NCI-H2171 (cell line): ENCODE results near the gene MACROD2.

ENCODE experiments used
- DNase-seq: peaks from one replicate; lab custom pipeline; 2025; lab: John Stamatoyannopoulos, UW

MACROD2 gene

DNA sequence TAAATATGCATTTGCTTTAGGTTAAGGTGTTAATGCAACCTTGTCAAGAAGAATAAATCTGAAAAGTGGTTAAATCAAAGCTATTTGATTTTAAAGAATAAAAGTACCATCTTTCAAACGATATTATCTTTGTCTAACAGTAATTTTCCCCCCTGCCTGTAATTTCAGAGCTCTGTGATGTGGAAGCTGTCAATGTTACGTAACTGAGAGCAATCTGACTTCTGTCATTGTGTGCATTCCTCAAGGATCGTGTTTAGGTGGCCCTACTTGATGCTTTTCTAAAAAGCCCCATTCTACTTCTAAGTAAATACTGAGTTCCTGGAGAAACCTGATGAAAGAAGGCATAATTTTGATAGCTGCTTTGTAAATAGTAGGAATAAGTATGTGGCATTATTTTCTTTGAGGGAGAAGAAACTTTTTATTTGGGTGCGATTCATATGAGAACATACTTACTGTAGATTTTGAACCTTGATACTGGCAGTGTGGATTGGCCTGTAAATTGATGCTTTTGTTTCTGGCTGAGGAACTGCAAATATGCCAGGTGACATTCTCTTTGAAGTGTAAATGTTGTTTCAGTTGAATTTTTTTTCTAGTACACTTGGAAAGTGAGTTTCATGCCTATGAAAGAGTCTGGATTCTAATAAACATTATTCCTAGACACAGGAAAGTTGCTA, 871.7 kb downstream of the MACROD2 start:
- no peak for DNase-seq

DNA sequence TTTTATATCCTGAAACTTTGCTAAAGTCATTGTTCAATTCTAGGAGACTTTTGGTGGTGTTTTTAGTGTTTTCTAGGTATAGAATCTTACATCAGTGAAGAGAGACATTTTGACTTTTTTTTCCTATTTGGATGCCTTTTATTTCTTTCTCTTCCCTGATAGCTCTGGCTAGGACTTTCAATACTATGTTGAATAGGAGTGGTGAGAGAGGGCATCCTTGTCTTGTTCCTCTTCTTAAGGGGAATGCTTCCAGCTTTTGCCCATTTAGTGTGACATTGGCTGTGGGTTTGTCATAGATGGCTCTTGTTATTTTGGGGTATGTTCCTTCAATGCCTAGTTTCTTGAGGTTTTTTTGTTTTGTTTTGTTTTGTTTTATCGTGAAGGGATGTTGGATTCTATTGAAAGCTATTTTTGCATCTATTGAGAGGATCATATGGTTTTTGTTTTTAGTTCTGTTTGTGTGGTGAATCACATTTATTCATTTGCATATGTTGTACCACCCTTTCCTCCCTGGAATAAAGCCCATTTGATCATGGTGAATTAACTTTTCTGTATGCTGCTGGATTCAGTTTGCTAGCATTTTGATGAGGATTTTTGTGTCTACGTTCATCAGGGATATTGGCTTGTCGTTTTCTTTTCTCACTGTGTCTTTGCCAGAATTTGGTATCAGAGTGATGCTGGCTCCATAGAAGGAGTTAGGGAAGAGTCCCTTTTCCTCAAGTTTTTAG, 882.1 kb downstream of the MACROD2 start:
- no peak for DNase-seq

DNA sequence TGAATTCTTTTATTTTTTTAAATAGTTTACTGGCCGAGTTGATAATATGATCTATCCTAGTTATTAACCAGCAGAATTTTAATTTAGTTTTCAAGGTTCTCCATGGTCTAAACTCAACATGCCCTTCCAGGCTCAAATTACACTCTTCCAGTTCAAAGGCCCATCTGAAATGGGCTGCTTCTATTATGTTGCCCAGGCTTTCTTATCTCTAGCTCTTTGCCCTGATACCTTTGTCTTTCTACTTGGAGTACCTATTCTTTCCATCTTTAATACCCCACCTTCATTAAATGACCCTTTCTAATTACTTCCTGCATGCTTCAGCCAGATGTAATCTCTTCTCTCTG, 883.3 kb downstream of the MACROD2 start:
- DNase-seq = no peak

DNA sequence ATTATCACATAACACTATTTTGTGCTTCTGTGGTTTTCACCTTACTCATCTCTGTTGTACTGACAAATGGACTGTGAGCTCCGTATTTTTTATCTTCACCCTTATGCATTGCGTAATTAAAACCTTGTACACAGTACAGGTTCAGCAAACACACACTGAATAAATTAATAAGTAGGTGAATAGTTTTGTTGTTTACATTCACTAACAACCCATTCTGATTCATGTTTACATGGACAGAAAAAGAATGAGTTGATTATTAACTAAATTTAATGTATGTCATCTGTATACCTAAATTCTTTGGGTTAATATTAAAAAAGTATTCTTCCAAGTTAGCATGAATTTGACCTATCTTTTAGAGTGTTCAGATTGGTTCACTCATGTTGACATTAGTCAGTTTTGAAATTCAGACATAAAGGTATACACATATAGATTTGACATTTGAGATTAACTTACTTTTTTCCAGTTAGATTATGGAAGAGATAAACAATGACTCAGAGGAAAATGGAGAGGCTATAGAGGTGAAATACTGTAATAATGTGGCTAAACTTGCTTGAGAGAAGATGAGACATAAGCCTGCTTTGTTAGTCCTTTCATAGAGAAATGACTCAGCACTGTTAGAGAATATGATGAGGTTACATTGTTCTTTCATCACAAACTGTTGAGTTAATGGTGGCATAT, 883.8 kb downstream of the MACROD2 start:
- no peak for DNase-seq

DNA sequence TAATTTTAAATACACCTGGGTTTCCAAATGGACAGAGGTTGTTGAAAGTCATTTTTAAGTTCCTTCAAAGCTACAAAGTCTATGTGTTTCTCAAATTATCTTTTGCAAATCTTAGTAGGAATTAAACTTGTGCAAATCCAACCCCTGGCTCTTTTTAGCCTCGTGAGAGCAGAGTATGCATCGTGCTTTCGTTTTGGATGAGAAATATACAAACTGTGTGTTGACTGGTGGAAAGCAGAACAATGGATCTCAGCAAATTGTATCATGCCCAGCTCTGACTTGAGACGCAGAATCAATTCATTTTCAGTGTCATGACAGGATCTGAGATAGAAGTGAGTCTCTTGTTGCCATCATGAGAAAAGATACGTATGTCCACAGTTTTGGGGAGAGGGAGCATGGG, 884.5 kb downstream of the MACROD2 start:
- no peak for DNase-seq

DNA sequence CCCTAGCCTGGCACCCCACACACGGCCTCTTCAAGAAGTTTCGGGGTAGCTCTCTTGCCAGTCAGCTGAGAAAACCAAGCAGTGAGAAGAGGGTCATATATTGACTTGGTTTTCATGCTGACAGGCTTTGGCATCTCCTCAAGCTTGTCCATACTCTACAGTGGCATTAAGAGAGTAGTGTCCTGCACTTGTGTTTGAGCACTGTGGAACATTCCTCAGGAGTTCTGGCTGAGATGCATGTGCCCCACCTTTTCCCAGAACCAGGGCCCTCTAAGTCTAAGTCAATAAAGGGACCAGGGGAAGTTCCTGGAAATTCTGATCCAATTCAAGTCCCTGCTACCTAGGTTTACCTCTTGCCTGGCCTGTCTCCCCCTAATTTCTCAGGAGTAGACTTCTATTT, 886.2 kb downstream of the MACROD2 start:
- no peak for DNase-seq

DNA sequence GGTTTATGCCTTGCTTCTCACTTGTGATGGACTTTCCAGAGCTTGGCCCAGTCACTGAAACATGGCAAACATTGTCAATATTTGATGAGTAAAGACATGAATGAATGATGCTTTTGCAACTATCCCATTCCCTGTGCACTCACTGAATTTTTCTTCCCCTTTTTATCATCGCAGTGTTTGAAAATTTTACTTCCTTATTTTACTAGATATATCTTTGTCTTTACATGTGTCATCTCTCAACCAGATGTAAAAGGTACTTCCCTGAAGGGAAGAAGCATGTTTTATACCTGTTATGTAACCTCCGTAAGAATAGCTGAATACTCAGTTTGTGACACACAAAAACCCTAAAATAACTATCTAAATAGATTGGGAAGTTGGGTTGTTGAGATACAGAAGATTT, 886.8 kb downstream of the MACROD2 start:
- no peak for DNase-seq

DNA sequence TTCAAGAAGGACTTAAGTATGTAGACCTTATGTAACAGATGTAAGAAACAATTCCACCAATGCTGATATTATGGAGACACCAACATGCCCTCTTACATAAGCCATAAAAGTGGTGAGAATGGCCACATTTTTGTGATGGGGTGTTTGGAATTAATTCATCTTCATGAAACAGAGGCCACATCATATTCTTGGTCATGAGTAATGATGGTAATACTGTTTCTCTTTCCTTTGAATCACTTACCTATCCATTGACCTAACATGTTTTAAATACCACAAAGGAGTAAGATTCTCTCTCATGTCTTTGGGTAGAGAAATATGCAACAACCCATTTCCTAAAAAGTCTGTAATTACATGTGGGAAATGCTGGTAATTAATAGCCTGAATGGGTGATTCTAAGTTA, 887.5 kb downstream of the MACROD2 start:
- DNase-seq = no peak

DNA sequence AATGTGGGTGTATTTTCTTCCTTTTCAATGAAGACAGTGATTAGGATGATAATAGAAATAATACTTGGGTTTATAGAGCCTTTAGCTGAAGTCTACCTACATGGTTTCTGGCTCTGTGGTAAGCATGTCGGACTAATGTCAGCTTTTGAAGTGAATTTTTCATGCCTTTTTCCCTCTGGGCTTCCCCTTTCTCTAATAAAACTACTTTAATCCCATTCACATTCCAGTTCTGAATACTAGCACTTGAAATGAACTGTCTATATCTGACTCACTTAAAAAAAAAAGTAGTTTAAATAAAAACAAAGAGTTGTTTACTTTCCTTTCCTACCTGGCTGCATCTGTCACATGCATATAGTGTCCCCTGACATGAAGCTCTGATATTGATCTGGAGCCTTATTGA, 888.0 kb downstream of the MACROD2 start:
- DNase-seq = no peak

DNA sequence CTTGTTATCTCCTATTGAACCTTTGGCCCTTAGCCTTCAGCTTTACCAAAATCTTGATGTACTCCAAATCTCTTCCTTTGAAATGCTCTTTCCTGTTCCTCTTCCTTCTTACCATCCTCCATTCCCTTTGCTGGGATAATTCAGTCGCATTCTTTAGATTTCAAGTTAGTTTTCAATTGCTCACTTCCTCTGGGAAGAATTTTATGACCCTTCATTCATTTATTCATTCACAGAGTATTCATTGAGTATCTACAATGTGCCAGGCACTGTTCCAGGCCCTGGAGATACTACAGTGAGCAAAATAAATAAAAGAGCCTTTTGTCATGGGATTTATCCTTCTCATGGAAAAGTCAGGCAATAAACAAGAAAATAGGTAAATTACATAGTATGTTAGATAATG, 890.3 kb downstream of the MACROD2 start:
- DNase-seq = no peak

DNA sequence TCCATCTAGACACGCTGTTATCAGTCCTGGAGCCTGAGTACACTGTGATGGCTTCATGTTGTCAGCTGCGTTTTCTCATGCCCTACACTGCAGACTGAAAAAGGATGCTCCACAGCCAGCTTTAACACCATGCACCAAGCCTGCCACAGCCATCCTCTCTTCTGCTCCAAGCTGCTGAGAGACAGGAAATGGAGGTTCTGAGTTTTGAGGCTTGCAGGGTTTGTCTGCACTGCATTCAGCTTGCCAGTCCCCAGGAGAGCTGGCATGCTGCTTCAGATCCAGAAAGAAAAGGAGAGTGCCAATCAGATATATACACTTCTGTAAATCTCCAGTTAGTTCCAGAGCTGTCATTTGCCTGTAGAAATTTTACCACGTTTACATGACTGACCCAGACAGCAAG, 892.8 kb downstream of the MACROD2 start:
- DNase-seq = no peak

DNA sequence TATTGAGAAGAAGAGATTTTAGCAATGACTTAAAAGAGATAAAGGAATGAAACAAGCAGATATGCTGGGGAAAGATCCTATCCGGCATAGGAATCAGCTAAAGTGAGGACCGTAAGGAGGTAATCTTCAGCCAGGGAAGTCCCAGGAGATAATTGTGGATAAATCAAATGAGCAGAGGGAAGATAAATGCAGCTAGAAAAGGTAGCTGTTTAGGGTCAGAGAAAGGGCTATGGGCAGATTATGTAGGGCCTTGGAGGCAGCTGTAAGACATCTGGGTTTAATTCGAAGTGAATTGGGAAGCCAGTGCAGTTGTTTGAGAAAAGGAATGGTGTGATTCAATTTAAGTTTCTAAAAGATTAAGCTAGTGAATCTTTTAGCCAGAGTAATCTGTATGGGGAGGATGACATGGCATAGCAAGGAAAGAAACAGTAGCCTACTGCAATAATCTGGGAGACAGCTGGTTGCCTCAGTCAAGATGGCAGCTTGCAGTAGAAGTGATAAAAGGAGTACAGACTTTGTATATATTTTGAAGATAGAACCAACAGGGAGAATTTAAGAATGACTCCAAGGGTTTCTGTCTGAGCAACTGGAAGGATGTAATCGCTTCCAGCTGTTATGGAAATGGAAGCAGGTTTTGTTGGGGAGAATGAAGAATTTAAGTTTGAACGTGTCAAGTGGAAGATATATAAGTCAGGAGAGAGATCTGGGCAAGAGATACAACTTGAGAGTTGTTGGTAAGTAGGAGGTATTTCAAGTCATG, 894.4 kb downstream of the MACROD2 start:
- no peak for DNase-seq

DNA sequence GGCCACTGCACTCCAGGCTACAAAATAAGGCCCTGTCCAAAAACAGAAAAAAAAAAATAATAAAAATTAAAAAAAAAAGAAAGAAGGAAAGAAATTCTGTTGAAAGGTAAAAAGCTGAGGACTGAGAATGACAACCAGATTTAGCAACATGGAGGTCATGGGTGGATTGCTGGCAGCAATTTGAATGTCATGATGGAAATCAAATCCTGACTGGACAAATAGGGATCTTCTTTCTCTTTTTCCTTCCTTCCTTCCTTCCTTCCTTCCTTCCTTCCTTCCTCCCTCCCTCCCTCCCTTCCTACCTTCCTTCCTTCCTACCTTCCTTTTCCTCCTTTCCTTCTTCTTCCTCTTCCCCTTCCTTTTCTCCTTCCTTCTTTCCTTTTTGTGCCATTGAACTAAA, 895.4 kb downstream of the MACROD2 start:
- no peak for DNase-seq

DNA sequence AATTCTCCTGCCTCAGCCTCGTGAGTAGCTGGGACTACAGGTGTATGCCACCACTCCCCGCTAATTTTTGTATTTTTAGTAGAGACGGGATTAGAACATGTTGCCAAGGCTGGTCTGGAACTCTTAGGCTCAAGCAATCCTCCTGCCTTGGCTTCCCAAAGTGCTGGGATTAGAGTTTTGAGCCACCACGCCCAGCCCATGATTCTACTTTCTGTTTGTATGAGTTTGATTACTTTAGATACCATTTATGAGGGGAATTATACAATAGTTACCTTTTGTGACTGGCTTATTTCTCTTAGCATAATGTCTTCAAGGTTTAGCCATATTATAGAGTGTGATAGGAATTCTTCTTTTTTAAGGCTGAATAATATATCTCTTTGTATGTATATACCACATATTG, 897.5 kb downstream of the MACROD2 start:
- DNase-seq = no peak

DNA sequence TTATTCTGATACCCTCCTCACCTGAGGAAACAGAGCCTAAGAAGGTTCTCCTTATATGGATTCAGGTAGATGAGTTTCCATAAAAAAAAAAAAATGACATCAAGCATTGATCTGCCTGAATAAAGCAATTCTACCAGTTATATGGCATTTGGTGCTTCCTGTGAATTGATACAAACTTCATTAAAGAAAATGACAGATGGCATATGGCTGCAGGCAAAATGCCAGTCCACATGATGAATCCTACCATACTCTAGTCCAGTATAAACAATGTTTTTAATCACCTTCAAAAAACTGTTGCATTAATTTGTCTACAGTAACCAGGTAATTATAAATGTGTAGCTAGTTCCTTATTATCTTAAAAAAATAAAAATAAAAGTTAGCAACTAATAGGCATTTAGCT, 901.3 kb downstream of the MACROD2 start:
- peak; percentile 53 for DNase-seq

DNA sequence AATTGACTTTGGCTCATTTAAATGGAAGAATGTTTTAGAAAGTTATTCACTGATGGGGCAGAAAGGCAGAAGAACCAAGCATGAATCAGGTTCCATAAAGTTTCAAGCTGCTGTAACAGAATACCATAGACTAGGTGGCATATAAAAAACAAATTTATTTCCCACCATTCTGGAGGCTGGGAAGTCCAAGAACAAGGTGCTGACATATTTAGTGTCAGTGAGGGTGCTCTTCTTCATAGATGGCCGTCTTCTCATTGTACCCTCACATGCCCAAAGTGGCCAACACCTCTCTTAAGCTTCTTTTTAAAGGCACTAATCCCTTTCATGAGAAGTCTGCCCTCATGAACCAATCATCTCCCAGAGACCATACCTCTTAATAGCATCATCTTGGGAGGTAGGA, 902.3 kb downstream of the MACROD2 start:
- DNase-seq = no peak

DNA sequence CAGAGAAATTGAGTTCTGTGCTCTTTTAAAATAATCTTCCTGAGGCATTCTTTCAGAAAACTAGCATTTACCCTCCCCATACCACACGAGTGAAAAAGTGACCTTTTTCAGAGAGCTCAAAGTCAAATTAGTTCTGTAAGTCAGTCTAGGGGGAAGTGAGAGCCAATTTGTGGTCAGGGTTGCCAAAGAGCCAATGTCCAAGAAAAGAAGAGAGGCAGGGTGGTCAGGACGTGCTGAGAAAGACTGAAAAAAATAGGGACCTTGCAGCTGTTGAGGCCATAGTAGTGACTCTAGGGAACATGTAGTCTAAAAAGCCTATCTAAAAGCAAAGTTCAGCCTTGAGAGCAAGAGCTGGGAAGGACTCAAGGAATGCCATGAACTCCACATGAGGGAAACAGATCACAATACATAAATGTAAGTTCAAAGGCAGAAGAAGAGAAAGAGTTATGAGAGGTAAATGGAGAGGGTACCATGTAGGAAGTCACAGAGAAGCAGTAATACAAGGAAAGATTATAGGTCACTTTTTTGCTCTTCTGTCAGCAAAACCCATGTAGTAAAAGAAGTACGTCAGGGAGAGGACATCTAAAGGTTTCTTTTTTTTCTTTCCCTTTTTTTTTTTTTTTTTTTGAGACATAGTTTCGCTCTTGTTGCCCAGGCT, 907.2 kb downstream of the MACROD2 start:
- DNase-seq = no peak

DNA sequence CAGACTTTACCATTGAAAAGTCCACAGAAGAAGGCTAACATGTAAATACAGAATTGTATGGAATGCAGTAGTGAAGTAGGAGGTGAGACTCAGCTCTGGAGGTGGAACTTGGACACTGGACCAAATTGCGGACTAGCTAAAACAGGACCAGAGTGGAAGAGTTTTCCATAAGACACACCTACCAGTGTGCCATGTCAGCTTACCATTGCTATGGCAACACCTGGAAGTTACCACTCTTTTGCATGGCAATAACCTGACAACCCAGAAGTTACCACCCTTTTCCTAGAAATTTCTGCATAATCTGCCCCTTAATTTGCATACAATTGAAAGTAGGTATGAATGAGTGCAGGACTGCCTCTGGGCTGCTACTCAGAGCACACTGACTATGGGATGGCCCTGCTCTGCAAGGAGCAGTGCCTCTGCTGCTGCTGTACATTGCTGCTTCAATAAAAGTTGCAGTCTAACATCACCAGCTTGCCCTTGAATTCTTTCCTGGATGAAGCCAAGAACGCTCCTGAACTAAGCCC, 911.7 kb downstream of the MACROD2 start:
- no peak for DNase-seq

DNA sequence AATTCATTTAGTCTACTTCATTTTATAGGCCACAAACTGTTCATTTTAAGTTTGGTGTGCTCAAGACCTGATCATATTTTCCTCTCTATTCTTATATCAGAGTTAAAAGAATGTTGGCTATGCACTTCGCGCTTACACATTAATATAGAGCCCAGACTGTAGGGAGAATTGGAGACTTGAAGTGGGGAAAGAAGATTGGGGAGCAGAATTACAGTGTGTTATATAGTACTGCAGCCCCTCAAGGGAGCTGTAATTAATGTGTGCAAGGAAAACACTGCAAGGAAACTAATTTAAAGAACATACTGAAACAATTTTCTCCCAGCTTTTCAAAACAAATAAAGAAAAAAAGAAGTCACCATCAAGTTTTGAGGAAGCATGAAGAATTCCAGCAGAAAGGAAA, 914.8 kb downstream of the MACROD2 start:
- no peak for DNase-seq

DNA sequence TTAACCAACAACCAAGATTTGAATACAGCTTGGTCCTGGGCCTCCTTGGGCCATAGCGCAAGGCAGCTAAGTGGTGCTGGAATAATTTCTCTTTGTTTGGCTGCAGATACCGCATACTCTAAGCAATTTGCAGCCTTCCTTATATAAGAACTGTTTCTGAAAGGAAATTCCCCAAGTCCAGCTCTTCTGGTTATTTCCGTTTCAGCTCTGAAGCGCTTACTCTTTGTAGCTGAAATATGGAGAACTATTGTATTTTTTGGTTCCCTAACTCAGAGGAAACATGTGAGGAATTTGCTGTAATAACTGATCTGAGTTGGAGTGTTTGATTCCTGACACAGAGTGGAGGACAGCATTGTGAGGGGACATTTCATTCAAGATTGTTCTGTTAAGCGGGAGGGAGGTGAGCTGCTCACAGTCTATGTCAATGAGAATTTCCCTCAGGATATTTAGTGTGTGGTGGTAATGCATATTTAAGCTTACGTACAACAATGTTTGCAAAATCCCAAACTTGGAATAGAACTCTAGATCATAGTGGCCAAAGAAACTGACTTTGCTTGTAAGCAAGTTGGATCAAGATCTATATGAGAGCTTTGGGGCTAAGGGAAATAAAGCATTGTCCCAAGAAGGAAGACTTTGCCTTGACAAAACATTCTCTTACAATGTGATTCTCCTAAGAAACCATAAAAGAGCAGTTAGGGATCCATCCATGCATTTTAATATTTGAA, 918.7 kb downstream of the MACROD2 start:
- no peak for DNase-seq

DNA sequence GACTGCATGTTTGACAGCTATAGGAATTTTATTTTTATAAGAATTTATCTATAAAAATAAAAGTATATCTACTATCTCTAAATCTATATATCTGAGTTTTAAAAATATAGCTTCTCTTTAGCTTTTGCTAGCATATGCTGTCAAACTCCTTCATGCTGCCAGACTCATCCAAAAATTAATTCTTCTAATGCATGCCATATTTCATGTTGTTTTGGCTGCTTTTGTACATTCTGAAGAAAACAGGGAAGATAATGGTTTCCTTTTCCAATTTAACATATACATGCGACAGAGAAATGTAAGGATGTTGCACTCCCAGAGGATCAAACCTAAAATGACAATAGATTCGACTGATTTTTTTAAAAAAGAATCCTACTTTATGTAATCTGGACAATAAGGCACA, 919.3 kb downstream of the MACROD2 start:
- no peak for DNase-seq
